OCI-LY3 (cell line): ENCODE results near the gene RBM20.

Experiments
- EZH2phosphoT487 ChIP-seq: fragments of 200-600 bp; shearing (Covaris generic); IDR thresholded peaks from 2 replicates; pipeline ENCODE4 v1.6.1; 2018; ENCODE audit warnings: antibody characterized with exemption, mixed run types, low read depth
- TF ChIP-seq, protein P1 (sequence below): fragments of 200-600, 300-600 bp; sonication (generic); IDR thresholded peaks from 2 replicates; pipeline ENCODE4 v1.5.1; 2014; ENCODE audit warnings: antibody characterized with exemption, low read length, low read depth

DNA sequence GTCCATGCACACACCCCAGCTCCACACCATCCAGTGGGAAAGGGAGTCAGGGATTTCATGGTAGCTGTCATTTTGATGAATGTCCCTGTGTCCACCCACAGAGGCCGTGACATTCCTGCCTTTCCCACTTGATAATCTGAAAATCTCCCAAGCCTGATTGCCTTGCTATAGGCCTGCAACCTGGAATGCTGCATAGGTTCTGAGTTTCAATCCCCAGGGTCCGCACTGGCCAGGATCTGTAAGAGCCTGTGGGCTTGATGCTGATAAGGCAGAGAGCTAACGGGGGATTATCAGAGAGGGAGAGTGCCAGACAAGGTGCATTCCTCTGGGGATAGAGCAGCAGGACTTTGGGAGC is 57.5 kb downstream of the RBM20 start:
- TF ChIP-seq, protein P1, sequence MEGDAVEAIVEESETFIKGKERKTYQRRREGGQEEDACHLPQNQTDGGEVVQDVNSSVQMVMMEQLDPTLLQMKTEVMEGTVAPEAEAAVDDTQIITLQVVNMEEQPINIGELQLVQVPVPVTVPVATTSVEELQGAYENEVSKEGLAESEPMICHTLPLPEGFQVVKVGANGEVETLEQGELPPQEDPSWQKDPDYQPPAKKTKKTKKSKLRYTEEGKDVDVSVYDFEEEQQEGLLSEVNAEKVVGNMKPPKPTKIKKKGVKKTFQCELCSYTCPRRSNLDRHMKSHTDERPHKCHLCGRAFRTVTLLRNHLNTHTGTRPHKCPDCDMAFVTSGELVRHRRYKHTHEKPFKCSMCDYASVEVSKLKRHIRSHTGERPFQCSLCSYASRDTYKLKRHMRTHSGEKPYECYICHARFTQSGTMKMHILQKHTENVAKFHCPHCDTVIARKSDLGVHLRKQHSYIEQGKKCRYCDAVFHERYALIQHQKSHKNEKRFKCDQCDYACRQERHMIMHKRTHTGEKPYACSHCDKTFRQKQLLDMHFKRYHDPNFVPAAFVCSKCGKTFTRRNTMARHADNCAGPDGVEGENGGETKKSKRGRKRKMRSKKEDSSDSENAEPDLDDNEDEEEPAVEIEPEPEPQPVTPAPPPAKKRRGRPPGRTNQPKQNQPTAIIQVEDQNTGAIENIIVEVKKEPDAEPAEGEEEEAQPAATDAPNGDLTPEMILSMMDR: no peak
- TF ChIP-seq EZH2phosphoT487: no peak
